ENCODE data around the gene LRRC41.
"Not testable (repeated sequence)": the region's sequence is repeated elsewhere in the genome, so short reads cannot be mapped to it uniquely, and the experiment has no call there.

The LRRC41 gene

DNA sequence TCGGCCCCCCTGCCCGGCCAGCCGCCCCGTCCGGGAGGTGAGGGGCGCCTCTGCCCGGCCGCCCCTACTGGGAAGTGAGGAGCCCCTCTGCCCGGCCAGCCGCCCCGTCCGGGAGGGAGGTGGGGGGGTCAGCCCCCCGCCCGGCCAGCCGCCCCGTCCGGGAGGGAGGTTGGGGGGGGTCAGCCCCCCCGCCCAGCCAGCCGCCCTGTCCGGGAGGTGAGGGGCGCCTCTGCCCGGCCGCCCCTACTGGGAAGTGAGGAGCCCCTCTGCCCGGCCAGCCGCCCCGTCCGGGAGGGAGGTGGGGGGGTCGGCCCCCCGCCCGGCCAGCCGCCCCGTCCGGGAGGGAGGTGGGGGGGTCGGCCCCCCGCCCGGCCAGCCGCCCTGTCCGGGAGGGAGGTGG is 61.7 kb downstream of the LRRC41 start:
- not testable (repeated sequence) for DNase-seq

- not testable (repeated sequence) for DNase-seq
Measured at GRCh38 chr1:46238865-46239264, 64.6 kb downstream of the LRRC41 start.

GRCh38 chr1:46236882-46237281 is 66.5 kb downstream of the LRRC41 start:
- DNase-seq = no peak

GRCh38 chr1:46231231-46231630 is 72.2 kb downstream of the LRRC41 start:
- DNase-seq = not testable (repeated sequence)
